Effector memory CD4-positive, alpha-beta T cell (primary cell): Measurements from ENCODE around the gene LRRTM3.

Source experiments
- DNase-seq, 3 donors: peaks; one replicate each; pipeline ENCODE4 v3.0.0-alpha.2; 2020
- H3K27ac ChIP-seq: 2 replicates; pipeline ENCODE4 v1.7.0; 2013; ENCODE audit warnings: mild to moderate bottlenecking, low read length, moderate library complexity; ENCODE audit not compliant: insufficient read depth, poor library complexity, severe bottlenecking
- H3K27me3 ChIP-seq: replicated peaks from 2 replicates; pipeline ENCODE4 v1.7.0; 2013; ENCODE audit warnings: mild to moderate bottlenecking, low read length; ENCODE audit not compliant: insufficient read depth, control insufficient read depth, poor library complexity, severe bottlenecking
- H3K36me3 ChIP-seq: 2 replicates; pipeline ENCODE4 v1.7.0; 2013; ENCODE audit warnings: mild to moderate bottlenecking, low read length, moderate library complexity; ENCODE audit not compliant: control insufficient read depth, insufficient read depth
- H3K4me1 ChIP-seq: 2 replicates; pipeline ENCODE4 v1.7.0; 2013; ENCODE audit warnings: low read length, mild to moderate bottlenecking; ENCODE audit not compliant: control insufficient read depth, insufficient read depth, poor library complexity, severe bottlenecking
- H3K4me3 ChIP-seq: 2 replicates; pipeline ENCODE4 v1.7.0; 2013; ENCODE audit warnings: low read length, low read depth, mild to moderate bottlenecking; ENCODE audit not compliant: insufficient read depth, poor library complexity, severe bottlenecking
- H3K9me3 ChIP-seq: 2 replicates; pipeline ENCODE4 v1.7.0; 2013; ENCODE audit warnings: mild to moderate bottlenecking, low read length, moderate library complexity; ENCODE audit not compliant: control insufficient read depth

LRRTM3 gene

GRCh38 chr10:67005981-67006380, 80.1 kb downstream of the LRRTM3 start:
- H3K27ac ChIP-seq = no peak overlapping the region
- DNase-seq = no peak
- H3K9me3 ChIP-seq = no peaks in the 10 kb centered on the region
- H3K27me3 ChIP-seq = no peaks in the 10 kb centered on the region
- H3K4me3 ChIP-seq = no peak overlapping the region
- no peaks in the 10 kb centered on the region for H3K4me1 ChIP-seq
- H3K36me3 ChIP-seq = no peaks in the 10 kb centered on the region

DNA sequence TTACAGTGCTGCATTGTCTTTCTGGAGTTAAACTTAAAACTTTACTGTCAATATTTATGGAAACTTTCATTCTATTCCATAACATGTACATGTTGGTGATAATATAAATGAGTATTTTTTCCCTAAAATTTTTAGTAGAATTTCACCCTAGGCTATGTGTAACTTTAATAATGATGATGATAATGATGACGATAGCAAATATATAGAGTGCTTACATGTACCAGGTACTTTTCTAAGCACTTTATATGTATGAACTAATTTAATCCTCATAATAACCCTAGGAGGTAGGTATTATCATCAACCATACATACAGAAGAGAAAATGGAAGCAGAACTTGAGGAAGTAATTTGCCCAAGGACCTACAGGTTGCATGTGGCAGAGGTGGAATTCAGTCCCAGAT, 85.6 kb downstream of the LRRTM3 start:
- Histone ChIP-seq H3K27ac (no peak overlapping the region), H3K4me3 (no peak overlapping the region), H3K9me3 (no peaks in the 10 kb centered on the region), H3K27me3 (no peaks in the 10 kb centered on the region), H3K4me1 (no peaks in the 10 kb centered on the region), H3K36me3 (no peaks in the 10 kb centered on the region)
- no peak for DNase-seq

DNA sequence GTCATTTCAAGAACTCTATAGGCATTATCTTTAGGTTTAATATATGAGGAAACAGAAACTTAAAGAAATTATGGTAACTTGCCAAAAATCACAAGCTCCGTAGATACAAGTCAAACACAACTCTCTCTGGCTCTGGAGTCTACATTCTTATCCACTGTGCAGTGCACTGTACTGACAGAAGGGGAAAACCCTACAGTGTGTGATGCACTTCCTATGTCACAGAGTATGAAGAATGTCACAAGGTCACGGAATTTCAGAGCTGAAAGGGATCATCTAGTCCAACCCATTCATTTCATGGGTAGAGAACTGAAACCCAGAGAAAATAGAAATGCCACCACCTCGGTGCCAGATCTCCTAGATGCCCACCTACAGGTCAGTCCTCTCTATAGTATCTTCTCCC, 86.1 kb downstream of the LRRTM3 start:
- Histone ChIP-seq H3K4me3 (no peak overlapping the region), H3K27me3 (no peaks in the 10 kb centered on the region), H3K9me3 (no peaks in the 10 kb centered on the region), H3K4me1 (no peaks in the 10 kb centered on the region), H3K27ac (no peak overlapping the region), H3K36me3 (no peaks in the 10 kb centered on the region)
- no peak for DNase-seq

GRCh38 chr10:67015225-67015624, 89.4 kb downstream of the LRRTM3 start:
- no peaks in the 10 kb centered on the region for H3K36me3 ChIP-seq
- DNase-seq = no peak
- H3K4me3 ChIP-seq = no peak overlapping the region
- H3K27ac ChIP-seq = no peak overlapping the region
- no peaks in the 10 kb centered on the region for H3K9me3 ChIP-seq
- H3K27me3 ChIP-seq = no peaks in the 10 kb centered on the region
- no peaks in the 10 kb centered on the region for H3K4me1 ChIP-seq

DNA sequence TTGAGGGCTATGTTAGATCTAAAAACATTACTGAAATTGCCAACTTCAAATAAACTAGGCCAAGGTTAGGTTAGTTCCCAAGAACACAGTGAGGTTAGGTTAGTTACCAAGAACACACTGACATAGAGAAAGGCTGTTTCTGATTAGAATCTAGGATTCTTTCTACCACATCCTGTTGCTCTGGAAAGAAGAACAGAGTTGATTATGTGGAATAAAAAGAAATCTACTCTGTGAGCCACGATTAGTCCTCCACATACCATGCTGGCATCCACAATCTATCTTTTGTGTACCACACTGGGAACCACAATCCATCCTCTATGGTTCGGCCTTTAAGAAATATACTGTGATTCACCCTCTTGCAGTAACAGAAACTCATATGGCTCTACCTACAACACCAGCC, 91.4 kb downstream of the LRRTM3 start:
- Histone ChIP-seq H3K27ac (no peak overlapping the region), H3K36me3 (no peaks in the 10 kb centered on the region), H3K4me3 (no peak overlapping the region), H3K9me3 (no peaks in the 10 kb centered on the region), H3K4me1 (no peaks in the 10 kb centered on the region), H3K27me3 (no peaks in the 10 kb centered on the region)
- no peak for DNase-seq

DNA sequence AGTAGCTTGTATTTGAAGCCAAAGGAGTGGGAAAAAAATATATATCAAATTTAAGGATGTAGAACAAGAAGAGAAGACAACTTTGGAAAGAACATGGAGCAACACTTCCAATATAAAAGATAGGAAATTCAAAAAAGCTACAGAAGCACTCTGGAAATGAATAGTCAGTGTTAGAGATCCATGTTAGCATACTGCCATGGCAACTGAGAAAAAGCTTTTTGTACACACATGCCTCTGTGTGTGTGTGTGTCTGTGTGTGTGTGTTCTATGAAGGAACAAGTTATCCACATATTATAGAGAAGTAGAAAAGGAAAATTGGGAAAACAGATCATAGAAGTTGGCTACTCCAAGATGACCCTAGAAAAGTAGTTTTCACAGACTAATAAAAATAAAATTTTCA, 96.3 kb downstream of the LRRTM3 start:
- Histone ChIP-seq H3K36me3 (no peaks in the 10 kb centered on the region), H3K27ac (no peak overlapping the region), H3K4me1 (no peaks in the 10 kb centered on the region), H3K9me3 (no peaks in the 10 kb centered on the region), H3K27me3 (no peaks in the 10 kb centered on the region), H3K4me3 (no peak overlapping the region)
- DNase-seq = no peak

DNA sequence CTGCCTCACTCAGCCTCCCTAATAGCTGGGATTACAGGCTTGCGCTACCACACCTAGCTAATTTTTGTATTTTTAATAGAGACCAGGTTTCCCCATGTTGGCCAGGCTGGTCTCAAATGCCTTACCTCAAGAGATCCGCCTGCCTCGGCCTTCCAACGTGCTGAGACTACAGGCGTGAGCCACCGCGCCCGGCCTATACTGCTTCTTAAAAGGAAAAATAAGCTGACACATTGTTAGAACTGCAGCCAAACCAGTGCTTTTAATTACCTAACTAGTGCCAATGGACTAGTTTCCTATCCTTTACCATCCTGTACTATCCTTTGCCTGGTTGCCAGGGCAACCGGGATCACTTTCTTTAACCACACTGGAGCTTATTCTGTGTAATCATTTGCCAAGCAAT, 108.0 kb downstream of the LRRTM3 start:
- Histone ChIP-seq H3K27ac (no peak overlapping the region), H3K4me1 (no peaks in the 10 kb centered on the region), H3K9me3 (no peaks in the 10 kb centered on the region), H3K27me3 (no peaks in the 10 kb centered on the region), H3K4me3 (no peak overlapping the region), H3K36me3 (no peaks in the 10 kb centered on the region)
- DNase-seq = no peak

DNA sequence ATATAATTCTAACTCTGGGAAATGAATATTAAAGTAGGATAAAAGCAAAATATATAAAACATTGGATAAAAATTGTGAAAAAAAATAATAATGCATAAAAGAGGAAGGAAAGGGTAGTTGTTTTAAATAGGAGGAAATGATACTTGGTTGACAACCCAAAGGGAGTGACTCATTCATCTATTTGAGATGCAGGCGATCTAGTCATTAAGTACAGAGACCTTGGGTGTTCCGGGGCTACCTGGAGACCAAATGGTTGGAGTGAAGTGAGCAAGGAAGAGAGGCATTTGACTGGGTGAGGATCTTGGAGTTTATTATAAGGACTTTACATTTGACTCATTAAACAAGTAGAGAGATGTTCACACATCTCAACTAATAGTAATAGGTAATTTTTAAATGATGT, 111.0 kb downstream of the LRRTM3 start:
- no peaks in the 10 kb centered on the region for H3K36me3 ChIP-seq
- DNase-seq = no peak

DNA sequence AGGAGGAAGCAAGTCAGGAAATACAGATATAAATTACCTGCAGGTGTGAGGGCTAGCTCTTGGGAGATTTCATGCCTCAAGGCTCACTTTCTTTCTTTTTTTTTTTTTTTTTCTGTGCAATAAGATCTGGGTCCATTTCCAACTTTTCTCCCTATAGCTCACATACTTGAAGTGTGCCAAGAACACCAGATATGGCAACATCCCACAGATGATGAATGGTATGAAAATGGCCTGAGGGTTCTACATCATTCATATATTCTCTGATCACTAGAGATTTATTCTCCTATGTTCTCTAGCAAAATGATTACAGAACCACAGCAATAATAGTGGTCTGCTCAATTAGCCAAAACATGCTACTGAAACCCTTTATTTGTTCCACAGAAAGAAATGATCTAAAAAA, 117.2 kb downstream of the LRRTM3 start:
- no peaks in the 10 kb centered on the region for H3K4me1 ChIP-seq
- no peaks in the 10 kb centered on the region for H3K36me3 ChIP-seq
- DNase-seq = no peak
- no peak overlapping the region for H3K4me3 ChIP-seq
- no peaks in the 10 kb centered on the region for H3K27me3 ChIP-seq
- H3K9me3 ChIP-seq = no peaks in the 10 kb centered on the region
- no peak overlapping the region for H3K27ac ChIP-seq

More for the DNA sequence above, 111.0 kb downstream of the LRRTM3 start:
- no peaks in the 10 kb centered on the region for H3K4me1 ChIP-seq
- H3K9me3 ChIP-seq = no peaks in the 10 kb centered on the region
- H3K4me3 ChIP-seq = no peak overlapping the region
- no peak overlapping the region for H3K27ac ChIP-seq
- H3K27me3 ChIP-seq = no peaks in the 10 kb centered on the region

- no peak overlapping the region for H3K4me3 ChIP-seq
- DNase-seq = no peak
- H3K9me3 ChIP-seq = no peaks in the 10 kb centered on the region
- H3K36me3 ChIP-seq = no peaks in the 10 kb centered on the region
- H3K4me1 ChIP-seq = no peaks in the 10 kb centered on the region
- H3K27me3 ChIP-seq = no peaks in the 10 kb centered on the region
- H3K27ac ChIP-seq = no peak overlapping the region
Measured at GRCh38 chr10:67045404-67045803, 119.6 kb downstream of the LRRTM3 start.

DNA sequence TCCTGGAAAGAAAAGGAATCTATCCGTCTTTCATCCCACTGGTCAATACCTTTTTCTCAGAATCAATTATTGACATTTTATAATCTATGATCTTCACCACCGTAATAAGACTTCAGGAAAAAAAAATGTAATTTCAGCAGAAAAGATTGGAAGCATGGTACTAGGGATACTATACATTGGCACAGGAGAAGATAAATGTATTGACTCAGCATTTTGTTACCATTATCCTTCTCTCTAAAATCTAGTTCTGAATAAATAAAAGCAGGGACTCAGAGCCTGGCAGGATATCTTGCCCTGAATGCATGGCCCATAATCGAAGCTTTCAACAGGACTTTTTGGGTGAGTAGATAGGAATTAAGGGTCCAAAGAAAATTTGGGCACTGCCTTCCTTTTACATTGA, 120.7 kb downstream of the LRRTM3 start:
- DNase-seq = no peak

More for the DNA sequence above, 120.7 kb downstream of the LRRTM3 start:
- Histone ChIP-seq H3K27ac (no peak overlapping the region), H3K27me3 (no peaks in the 10 kb centered on the region), H3K4me3 (no peak overlapping the region), H3K4me1 (no peaks in the 10 kb centered on the region), H3K36me3 (no peaks in the 10 kb centered on the region), H3K9me3 (no peaks in the 10 kb centered on the region)
